T1000 (cell line): Measurements from ENCODE around the gene NKX6-2.
"Not testable (repeated sequence)": the region's sequence is repeated elsewhere in the genome, so short reads cannot be mapped to it uniquely, and the experiment has no call there.

Source experiments
- DNase-seq: peaks from one replicate; lab custom pipeline; 2025; ENCODE audit warnings: mixed read lengths; lab: John Stamatoyannopoulos, UW

Gene NKX6-2

GRCh38 chr10:132754071-132754470, 31.9 kb downstream of the NKX6-2 start:
- DNase-seq: no peak

DNA sequence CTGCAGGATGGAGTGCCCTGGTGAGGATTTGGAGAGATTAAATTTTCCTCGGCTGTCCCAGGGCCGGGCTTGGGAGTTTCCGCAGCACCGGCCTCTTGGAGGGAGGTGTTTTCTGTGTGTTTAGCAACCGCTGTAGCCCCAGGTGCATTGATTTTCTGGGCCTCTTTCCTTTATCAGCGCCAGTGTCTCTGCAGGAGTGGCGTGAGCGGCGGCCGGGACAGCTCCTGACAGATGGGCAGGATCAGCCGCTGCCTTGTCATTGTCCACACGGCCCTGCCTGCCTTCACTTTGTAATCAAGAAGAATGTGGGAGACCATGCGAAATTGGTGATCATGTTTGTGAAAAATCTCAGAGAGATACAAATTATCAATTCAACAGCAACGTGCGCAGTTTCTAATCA, 32.4 kb downstream of the NKX6-2 start:
- DNase-seq: no peak

DNA sequence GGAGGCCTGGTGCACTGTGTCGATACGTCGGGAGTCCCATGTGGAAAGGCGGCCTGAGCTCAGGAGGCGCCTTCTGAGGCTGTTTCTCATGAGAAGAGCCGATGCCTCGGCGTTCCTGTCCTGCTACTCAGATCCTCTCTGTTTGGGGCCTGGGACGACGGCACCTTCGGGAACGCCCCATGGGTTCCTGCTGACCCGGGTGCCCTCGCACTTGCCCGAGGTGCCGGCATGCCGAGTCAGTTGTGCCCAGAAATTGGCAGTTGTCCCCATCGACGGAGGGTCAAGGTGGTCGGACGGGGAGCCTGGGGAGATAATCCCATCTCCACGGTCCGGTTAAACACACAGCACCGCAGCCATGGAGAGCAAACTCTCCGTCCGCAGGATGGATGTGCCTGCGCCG, 33.0 kb downstream of the NKX6-2 start:
- DNase-seq: no peak

DNA sequence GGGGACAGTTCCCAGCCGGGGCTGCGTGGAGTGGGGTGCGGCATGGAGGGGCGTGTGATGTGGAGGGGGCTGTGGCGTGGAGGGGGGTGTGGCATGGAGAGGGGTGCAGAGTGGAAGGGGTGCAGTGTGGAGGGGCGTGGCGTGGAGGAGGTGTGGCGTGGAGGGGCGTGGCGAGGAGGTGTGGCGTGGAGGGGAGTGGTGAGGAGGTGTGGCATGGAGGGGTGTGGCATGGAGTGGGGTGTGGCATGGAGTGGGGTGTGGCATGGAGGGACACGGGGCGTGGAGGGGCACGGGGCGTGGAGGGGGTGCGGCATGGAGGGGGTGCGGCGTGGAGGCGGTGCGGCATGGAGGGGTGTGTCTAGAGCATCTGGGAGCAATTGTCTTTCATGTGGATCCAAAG, 33.6 kb downstream of the NKX6-2 start:
- DNase-seq: no peak

DNA sequence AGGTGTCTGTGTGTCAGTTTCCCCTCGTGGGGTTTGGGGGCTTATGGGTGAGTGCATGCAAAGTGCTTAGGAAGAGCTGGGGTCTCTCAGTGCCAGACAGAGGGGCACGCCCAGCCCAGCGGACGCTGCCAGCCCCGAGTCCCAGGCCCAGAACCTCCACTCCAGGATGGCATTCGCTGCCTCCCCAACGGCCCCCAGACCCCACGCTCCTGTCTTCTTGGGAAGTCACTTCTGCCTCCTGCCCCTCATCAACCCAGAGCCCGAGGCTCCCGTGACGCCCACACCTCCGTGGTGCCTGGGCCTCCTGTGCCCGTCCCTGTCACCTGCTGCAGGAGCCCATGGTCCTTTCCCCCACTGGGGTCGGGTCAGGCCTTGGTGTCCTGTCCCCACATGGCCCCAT, 35.0 kb downstream of the NKX6-2 start:
- no peak for DNase-seq

- DNase-seq: no peak
Measured at GRCh38 chr10:132749371-132749795, 36.6 kb downstream of the NKX6-2 start.

DNA sequence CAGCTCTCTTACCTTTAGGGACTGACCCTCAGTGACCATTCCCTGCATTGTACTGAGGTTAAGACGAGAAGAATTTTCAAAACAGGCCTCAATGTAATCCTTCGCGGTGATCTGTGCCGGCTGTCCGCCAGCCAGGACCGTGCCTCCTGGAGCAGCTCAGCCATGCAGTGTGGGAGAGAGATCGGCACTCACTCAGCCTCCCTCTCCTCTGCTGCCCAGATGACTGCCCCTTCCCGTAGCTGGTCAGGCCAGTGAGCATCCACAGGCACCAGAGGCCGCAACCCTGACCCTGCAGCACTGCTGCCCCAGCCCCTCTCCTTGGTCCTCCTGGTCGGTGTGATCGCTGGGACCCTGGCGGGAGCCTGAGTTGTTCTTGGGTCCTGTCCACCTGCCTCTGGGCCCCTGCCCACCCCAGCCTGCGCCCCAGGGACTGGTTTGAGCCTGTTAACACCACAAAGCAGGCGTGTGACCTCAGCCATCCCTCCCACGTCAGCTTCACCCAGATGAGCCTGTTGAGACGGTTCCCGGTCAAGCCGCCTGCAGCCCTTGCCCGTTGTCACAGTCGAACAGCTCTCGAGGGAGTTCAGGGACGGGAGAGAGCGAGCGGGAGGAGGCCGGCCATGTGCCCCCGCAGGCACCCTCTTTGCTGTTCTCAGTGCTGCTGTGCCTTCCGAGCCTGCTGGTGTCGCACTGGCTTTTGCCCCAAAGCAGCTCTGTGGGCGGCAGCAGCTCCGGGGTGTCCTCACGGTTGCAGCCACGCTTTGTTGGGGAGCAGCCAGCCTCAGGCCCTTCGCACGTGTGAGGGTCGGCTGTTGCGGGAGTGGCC, 37.2 kb downstream of the NKX6-2 start:
- DNase-seq: no peak

GRCh38 chr10:132748135-132748534, 37.8 kb downstream of the NKX6-2 start:
- no peak for DNase-seq

DNA sequence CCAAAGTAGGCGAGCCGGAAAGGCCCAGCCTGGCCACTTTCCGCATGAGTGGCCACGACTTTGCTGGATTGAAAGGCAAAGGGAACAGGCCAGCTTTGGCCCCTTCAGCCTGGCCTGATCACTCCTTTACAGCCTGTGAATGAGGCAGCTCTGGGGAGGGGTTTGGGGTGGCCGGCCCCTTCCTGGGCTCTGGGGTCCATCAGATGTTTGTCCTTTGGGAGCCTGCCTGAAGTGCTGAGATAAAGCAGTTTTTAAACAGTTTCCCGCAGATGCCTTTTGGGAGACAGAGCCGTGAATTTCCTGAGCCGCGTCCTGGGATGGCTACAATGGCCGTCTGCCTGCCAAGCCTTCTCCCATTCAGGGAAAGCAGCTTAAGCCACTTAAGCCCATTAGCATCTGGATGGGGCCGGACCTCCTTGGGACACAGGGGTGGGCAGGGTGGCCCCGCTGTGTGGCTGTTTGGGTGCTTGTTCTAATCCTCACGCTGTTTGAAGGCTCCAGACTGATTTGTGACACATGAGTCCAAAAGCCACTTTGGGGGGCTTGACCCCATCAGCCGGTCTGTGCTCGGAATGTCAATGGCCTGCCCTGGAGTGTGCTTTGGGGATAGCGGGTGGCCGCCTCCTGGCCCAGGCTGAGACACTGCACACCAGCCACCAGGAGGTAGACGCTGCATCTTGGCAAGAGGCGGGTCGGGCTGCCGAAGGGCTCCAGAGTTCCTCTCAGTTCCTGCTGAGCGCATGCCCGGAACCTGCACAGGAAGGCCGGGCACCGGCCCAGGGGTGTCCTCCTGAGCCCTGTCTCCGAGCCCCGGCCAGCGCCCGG, 38.9 kb downstream of the NKX6-2 start:
- no peak for DNase-seq

DNA sequence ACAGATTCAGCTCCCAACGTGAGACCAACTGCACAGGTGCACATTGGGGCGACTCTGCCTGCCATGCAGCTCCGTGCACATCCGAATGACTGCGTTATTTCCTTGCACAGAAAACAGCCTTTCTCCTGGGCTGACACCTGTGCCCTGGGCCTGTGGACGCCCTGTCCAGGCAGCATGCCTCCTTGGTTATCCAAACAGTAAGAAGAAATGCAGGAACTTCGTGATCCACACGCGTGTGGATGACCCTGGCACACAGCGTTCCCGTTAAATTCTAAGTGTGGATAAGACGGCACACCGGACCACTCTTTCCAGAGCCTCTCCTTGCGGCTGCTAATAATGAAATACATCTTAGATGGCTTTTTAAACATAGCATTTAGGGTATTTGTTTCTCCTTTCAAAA, 39.6 kb downstream of the NKX6-2 start:
- no peak for DNase-seq

GRCh38 chr10:132745971-132746370, 40.0 kb downstream of the NKX6-2 start:
- DNase-seq: no peak

- DNase-seq: no peak
Measured at GRCh38 chr10:132745511-132745910, 40.4 kb downstream of the NKX6-2 start.

DNA sequence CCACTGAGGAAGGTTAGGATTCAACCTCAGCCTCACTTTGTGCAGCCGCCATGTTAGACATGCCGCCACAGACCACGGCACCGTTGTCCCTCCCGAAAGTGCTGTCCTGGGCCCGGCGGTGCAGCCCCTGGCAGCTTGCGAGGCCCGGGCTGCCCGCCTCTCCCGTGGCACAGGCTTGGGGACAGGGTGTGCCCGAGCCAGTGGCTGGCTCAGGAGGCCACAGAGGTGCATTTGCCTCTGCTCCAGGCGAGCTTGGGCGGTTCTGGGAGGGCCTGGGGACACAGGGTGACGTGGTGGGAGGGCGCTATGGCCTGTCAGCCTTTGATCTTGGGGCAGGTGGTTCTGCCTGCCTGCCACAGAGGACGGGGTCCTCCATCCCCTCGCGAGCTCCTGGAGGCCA, 41.1 kb downstream of the NKX6-2 start:
- DNase-seq: no peak

- no peak for DNase-seq
Measured at GRCh38 chr10:132743925-132744490, 41.9 kb downstream of the NKX6-2 start.

GRCh38 chr10:132743196-132743924, 42.6 kb downstream of the NKX6-2 start:
- DNase-seq: not testable (repeated sequence)

DNA sequence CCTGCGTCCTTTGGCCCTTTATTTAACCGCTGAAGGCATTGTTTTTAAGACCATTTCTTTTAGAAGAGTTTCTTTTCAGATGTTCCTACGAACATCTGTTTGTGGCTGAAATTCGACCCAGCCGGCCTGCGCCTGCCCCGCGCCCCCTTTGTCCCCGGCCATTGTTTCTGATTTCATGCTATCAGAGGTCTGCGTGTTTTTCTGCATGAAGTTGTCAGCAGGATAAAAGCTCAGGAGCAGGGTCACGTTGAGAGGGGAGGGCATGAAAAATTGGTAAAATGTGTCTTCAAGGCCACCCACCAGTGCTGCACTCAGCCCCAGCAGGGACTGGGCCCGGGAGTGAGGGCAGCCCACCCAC, 43.1 kb downstream of the NKX6-2 start:
- no peak for DNase-seq

DNA sequence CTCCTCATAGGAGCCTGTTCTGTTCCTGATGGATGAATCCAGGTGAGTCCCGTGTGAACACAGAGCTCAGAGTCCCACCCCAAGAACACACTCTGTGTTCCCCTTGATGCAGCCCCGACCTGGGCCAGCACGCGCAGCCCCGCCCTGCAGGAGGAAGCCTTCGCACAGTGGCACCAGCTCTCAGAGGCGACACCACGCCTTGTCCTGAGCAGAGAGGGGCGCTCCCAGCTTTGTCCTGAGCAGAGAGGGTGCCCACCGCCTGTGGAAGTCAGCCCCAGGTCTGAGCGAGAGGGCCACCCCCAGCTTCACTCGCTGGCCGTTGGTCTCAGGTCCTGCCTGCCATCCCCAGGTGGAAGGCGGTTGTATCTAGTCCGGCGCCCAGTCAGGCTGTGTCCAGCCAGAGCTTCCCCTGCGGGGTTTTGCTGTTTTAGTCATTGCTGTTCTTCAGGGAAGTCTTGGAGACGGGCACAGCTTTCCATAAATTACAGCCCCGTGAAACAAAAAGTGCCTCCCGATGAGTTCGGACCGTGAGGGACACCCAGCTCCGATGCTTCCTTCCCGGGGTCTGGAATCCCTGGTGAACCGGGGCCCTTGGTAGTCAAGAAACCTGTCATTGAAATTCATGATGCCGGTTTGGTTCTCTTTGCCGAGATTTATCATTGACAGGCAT, 43.6 kb downstream of the NKX6-2 start:
- no peak for DNase-seq

- DNase-seq: no peak
Measured at GRCh38 chr10:132740588-132740987, 45.4 kb downstream of the NKX6-2 start.

GRCh38 chr10:132739225-132739613, 46.7 kb downstream of the NKX6-2 start:
- no peak for DNase-seq

DNA sequence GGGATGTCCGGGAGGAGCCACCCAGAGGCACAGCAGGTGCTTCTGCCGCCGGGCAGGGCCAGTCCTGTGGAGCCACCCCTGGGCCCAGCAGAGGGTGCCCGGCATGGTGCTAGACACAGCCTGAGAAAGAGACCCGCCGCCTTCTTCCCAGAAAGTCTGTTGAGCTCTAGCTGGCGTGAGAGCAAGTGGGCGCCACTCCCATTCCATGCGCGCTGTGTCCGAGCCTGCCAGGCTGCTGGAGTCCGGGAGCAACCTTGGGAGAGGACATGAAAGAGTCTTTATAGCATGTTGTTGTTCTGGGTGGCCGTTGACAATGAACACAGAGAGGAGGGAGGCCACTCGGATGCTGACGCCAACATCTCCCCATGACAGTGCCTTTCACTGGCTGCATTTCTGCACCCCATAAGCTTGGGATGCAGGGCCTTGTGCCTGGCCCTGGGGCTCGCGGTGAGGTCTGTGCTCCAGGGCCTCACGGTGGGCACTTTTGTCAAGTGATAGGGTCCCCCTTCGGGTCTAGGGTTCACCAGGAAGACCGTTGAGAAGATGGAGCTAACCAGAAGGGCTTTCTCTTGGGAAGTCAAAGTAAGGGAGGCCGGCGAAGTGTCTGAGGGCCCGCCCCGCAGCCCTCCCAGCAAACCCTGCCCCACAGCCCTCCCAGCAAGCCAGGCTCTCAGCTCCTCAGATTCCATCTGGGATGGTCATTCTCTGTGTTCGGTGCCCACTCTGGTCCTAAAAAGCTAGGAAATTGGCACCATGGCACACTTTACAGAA, 47.3 kb downstream of the NKX6-2 start:
- no peak for DNase-seq
